Testis (tissue), 2 donors: ENCODE data around the gene TCF12.

Source experiments
- POLR2A ChIP-seq: fragments of 450-650 bp; IDR thresholded peaks from one replicate; pipeline ENCODE4 v1.6.1; 2017; ENCODE audit warnings: antibody characterized with exemption, mild to moderate bottlenecking, moderate library complexity
- TF ChIP-seq, protein P1 (sequence below), 3 experiments: fragments of 450-650 bp in 2 of 3; fragments of 200-600 bp in 1 of 3; sonication (generic) in 1 of 3; IDR thresholded peaks; one replicate each; pipeline ENCODE4 v1.5.1; 2016 to 2019; ENCODE audit warnings: antibody characterized with exemption in 3 of 3, mild to moderate bottlenecking in 2 of 3, moderate library complexity in 1 of 3

DNA sequence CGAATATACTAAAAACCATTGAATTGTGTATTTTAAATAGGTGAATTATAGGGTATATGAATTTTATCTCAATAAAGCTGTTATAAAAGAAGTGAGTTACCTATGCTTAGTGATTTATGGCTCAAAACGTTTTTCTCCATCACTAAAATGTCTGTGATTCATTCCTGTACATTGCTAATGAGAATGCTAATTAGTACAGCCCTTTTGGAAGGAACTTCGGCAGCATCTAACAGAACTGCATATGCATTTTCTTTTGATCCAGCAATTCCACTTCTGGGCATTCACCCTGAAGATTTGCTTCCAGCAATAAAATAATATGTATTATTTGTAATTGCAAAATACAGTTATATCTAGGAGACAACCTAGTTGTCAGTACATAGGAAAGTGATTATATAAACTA is 53.6 kb downstream of the TCF12 start:
- TF ChIP-seq, protein P1, sequence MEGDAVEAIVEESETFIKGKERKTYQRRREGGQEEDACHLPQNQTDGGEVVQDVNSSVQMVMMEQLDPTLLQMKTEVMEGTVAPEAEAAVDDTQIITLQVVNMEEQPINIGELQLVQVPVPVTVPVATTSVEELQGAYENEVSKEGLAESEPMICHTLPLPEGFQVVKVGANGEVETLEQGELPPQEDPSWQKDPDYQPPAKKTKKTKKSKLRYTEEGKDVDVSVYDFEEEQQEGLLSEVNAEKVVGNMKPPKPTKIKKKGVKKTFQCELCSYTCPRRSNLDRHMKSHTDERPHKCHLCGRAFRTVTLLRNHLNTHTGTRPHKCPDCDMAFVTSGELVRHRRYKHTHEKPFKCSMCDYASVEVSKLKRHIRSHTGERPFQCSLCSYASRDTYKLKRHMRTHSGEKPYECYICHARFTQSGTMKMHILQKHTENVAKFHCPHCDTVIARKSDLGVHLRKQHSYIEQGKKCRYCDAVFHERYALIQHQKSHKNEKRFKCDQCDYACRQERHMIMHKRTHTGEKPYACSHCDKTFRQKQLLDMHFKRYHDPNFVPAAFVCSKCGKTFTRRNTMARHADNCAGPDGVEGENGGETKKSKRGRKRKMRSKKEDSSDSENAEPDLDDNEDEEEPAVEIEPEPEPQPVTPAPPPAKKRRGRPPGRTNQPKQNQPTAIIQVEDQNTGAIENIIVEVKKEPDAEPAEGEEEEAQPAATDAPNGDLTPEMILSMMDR (IDR thresholded peaks at IDR 0.05), result no peak
- TF ChIP-seq POLR2A, result no peak
